ENCODE measurements around the gene CLASP1.

- TF ChIP-seq POLR2A (IDR thresholded peaks at IDR 0.05) (no peak), CTCF (IDR thresholded peaks at IDR 0.05) (no peak)
Measured at GRCh38 chr2:121638333-121638732, 10.9 kb downstream of the CLASP1 start.
